C4-2B (cell line): ENCODE measurements around the gene DPY19L2.
"Not testable (repeated sequence)": the region's sequence is repeated elsewhere in the genome, so short reads cannot be mapped to it uniquely, and the experiment has no call there.

ENCODE experiments used
- ZFX ChIP-seq: fragments of 450-650 bp; IDR thresholded peaks from 2 replicates; pipeline ENCODE4 v1.6.1; 2017
- TF ChIP-seq, protein P1 (sequence below): fragments of 450-650 bp; conservative IDR thresholded peaks from 2 replicates; pipeline ENCODE4 v1.5.1; 2017; ENCODE audit warnings: mild to moderate bottlenecking

DNA sequence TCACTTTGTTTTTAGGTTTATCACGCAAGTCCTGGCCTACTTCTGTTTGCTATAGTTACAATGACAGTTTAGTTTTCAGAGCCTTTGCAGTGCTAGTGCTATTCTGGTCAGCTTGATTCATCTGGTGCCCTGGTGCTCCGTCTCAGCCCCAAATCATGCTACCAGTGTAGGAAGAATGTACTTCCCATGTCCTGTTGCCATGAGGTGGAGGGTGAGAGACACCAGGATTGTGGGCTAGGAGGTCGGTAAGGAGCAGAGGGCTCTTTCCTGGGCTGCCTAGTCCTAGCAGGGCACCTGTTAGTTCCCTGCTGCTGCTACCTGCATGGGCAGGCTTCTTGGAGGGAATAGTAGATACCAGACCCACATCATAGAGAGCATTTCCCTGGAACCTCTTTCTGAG, 63.3 kb downstream of the DPY19L2 start:
- TF ChIP-seq, protein P1, sequence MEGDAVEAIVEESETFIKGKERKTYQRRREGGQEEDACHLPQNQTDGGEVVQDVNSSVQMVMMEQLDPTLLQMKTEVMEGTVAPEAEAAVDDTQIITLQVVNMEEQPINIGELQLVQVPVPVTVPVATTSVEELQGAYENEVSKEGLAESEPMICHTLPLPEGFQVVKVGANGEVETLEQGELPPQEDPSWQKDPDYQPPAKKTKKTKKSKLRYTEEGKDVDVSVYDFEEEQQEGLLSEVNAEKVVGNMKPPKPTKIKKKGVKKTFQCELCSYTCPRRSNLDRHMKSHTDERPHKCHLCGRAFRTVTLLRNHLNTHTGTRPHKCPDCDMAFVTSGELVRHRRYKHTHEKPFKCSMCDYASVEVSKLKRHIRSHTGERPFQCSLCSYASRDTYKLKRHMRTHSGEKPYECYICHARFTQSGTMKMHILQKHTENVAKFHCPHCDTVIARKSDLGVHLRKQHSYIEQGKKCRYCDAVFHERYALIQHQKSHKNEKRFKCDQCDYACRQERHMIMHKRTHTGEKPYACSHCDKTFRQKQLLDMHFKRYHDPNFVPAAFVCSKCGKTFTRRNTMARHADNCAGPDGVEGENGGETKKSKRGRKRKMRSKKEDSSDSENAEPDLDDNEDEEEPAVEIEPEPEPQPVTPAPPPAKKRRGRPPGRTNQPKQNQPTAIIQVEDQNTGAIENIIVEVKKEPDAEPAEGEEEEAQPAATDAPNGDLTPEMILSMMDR = not testable (repeated sequence)
- TF ChIP-seq ZFX = not testable (repeated sequence)
